Measurements from ENCODE around the gene RAP1B. TPM values are rescaled to one million over a fixed set of nuclear protein-coding genes. Genes with fewer than 3 reads are reported as not detected.

Gene RAP1B
- total and polyA plus RNA-seq, 2 donors (not counting 3 experiments of a cell fraction or from before 2014, with no cell fraction given), result 147 to 174 TPM

DNA sequence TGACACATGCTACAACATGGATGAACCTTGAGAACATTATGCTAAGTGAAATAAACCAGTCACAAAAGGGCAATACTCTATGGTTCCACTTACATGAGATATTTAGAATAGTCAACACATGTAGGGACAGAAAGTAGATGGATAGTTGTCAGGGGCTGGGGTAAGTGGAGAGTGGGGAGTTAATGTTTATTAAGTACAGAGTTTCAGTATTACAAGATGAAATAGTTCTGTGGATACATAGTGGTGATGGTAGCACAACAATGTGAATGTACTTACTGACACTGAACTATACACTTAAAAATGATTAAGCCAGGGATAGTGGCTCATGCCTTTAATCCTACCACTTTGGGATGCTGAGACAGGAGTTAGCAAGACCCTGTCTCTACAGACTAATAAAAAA is 84.8 kb downstream of the RAP1B start:
- Histone ChIP-seq H3K36me3 (ENCODE audit: control insufficient read depth in 2 of 2, extremely low read depth in 1 of 2, insufficient read depth in 2 of 2, low read length in 2 of 2) (peaks cover 6 to 8% of the 10 kb centered on the region in 2 experiments), H3K9me3 (replicated peaks; ENCODE audit: control insufficient read depth, insufficient read depth, low read length) (no peaks in the 10 kb centered on the region), H3K4me2 (ENCODE audit: insufficient read depth, low read length) (no peak overlapping the region), H3K79me2 (ENCODE audit: control insufficient read depth, insufficient read depth, low read length) (no peaks in the 10 kb centered on the region), H4K20me1 (replicated peaks; ENCODE audit: control insufficient read depth, extremely low read depth, insufficient read depth, low read length) (no peaks in the 10 kb centered on the region), H3K27me3 (ENCODE audit: control insufficient read depth in 2 of 2, insufficient read depth in 2 of 2, low read length in 2 of 2) (no peaks in the 10 kb centered on the region), H3K4me3 (replicated peaks in 1 of 3; ENCODE audit: insufficient read depth in 1 of 3, low read depth in 1 of 3, low read length in 3 of 3) (no peak overlapping the region), H3K27ac (ENCODE audit: insufficient read depth, low read depth, low read length) (no peak overlapping the region), H3K4me1 (ENCODE audit: control insufficient read depth, extremely low read depth, insufficient read depth, low read length) (no peaks in the 10 kb centered on the region), H2AFZ (ENCODE audit: low read depth, low read length) (no peak overlapping the region), H3K9me1 (replicated peaks; ENCODE audit: control insufficient read depth, extremely low read depth, insufficient read depth, low read length) (no peaks in the 10 kb centered on the region), H3K9ac (replicated peaks; ENCODE audit: extremely low read depth, insufficient read depth, low read length) (no peak overlapping the region)
- POLR2A ChIA-PET, result no interaction called here
- FAIRE-seq, result no peak
- intact Hi-C loops (cut with micrococcal nuclease), result no loop called here
- TF ChIP-seq MYC (IDR thresholded peaks at IDR 0.05; ENCODE audit: low read depth, low read length), result no peak
- TF ChIP-seq POLR2A (IDR thresholded peaks at IDR 0.05; ENCODE audit: low read depth, low read length), result no peak
- TF ChIP-seq POLR2AphosphoS5 (IDR thresholded peaks at IDR 0.05; ENCODE audit: insufficient read depth, low read depth, low read length), result no peak
- no peak for TF ChIP-seq MAX (IDR thresholded peaks at IDR 0.05; ENCODE audit: insufficient read depth, insufficient read length)
- TF ChIP-seq, protein P1, sequence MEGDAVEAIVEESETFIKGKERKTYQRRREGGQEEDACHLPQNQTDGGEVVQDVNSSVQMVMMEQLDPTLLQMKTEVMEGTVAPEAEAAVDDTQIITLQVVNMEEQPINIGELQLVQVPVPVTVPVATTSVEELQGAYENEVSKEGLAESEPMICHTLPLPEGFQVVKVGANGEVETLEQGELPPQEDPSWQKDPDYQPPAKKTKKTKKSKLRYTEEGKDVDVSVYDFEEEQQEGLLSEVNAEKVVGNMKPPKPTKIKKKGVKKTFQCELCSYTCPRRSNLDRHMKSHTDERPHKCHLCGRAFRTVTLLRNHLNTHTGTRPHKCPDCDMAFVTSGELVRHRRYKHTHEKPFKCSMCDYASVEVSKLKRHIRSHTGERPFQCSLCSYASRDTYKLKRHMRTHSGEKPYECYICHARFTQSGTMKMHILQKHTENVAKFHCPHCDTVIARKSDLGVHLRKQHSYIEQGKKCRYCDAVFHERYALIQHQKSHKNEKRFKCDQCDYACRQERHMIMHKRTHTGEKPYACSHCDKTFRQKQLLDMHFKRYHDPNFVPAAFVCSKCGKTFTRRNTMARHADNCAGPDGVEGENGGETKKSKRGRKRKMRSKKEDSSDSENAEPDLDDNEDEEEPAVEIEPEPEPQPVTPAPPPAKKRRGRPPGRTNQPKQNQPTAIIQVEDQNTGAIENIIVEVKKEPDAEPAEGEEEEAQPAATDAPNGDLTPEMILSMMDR (IDR thresholded peaks at IDR 0.05; ENCODE audit: extremely low read depth in 1 of 2, insufficient read depth in 1 of 2, low read depth in 1 of 2, low read length in 2 of 2), result no peak
- TF ChIP-seq GATA2 (IDR thresholded peaks at IDR 0.05; ENCODE audit: insufficient read depth, insufficient read length, low read depth, low read length), result no peak
- TF ChIP-seq EZH2 (IDR thresholded peaks at IDR 0.05; ENCODE audit: borderline replicate concordance, low read depth, low read length, severe bottlenecking), result no peak
- TF ChIP-seq FOS (IDR thresholded peaks at IDR 0.05; ENCODE audit: borderline replicate concordance, insufficient read depth, low read length), result no peak
- no peak for TF ChIP-seq JUN (IDR thresholded peaks at IDR 0.05; ENCODE audit: borderline replicate concordance, insufficient read depth, insufficient read length, low read depth)
- no peak for DNase-seq (ENCODE audit: low read depth, low spot score)
- dilution Hi-C loops (cut with MboI; ENCODE audit: extremely low pct_ligation_motif_present, low sequenced_read_pairs), result no loop called here
- CTCF ChIA-PET, result no interaction called here
- no TSS peak for BruUV-seq (replicated peaks)
